ENCODE data around the gene EFCAB12.

EFCAB12 gene

GRCh38 chr3:129352650-129353588, 75.5 kb downstream of the EFCAB12 start:
- no peaks in the 10 kb centered on the region for H3K4me1 Mint-ChIP-seq
- H3K9me3 Mint-ChIP-seq = peaks cover 3% of the 10 kb centered on the region
- H3K27ac Mint-ChIP-seq = no peak overlapping the region
- DNase-seq (ENCODE audit: low spot score in 2 of 2) = no peak
- peaks cover 15% of the 10 kb centered on the region for H3K27me3 Mint-ChIP-seq
- ATAC-seq (ENCODE audit: low read depth) = no peak
- H3K4me3 Mint-ChIP-seq = no peak overlapping the region
- H3K36me3 Mint-ChIP-seq = no peaks in the 10 kb centered on the region

GRCh38 chr3:129352045-129352444, 76.4 kb downstream of the EFCAB12 start:
- DNase-seq (ENCODE audit: low spot score in 2 of 2) = no peak
- Mint-ChIP-seq H3K4me1 (no peaks in the 10 kb centered on the region), H3K9me3 (peaks cover 3% of the 10 kb centered on the region), H3K27ac (no peak overlapping the region), H3K4me3 (no peak overlapping the region), H3K27me3 (peaks cover 10% of the 10 kb centered on the region), H3K36me3 (no peaks in the 10 kb centered on the region)
- ATAC-seq (ENCODE audit: low read depth) = peak; percentile 56

Data from memory B cell (primary cell).